VCaP (cell line): ENCODE measurements around the gene GPC3.

Source experiments
- H3K27ac ChIP-seq: fragments of 450-650 bp; 2 replicates; pipeline ENCODE4 v1.5.1; 2017
- CTCF ChIP-seq: fragments of 450-650 bp; conservative IDR thresholded peaks from 2 replicates; pipeline ENCODE4 v1.5.1; 2017; ENCODE audit warnings: mild to moderate bottlenecking, moderate library complexity

The GPC3 gene

GRCh38 chrX:133985164-133985966 is at the start of gene GPC3:
GPC3 (minus strand) TSS chrX:133985594.
- H3K27ac ChIP-seq, result peak within 1 kb of the TSS; percentile 13; the same call in 1 of the 2 replicates
- TF ChIP-seq CTCF, result no peak

GRCh38 chrX:134032441-134032840 is 47.0 kb upstream of the GPC3 start:
- no peak for TF ChIP-seq CTCF
- H3K27ac ChIP-seq, result no peak overlapping the region

- TF ChIP-seq CTCF, result no peak
- H3K27ac ChIP-seq, result no peak overlapping the region
These were observed 41.3 kb upstream of the GPC3 start for GRCh38 chrX:134026565-134027311.

DNA sequence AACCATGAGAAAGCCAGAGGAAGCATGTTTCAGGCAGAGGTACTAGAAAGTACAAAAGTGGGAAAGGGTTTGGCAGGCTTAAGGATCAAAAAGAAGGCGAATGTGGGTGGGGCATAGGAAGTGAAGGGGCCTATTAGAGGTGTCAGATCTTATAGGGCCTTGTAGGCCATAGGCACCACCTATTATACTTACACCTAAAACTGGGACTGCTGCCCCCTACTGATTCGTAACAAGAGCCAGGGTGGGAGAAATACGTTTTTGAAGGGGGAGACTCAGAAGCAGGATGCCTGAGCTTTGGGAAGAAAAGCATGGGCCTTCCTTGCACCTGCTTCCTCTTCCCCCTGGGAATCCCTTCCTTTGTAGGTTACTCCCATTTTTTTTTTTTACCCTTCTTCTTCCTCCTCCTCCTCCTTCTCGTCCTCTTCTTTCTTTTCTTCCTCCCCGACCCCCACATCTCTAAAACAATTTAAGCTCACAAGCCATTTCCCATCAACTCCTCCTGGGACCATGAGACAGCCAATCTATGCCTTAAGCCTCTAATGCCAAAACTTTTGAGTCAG is 40.7 kb upstream of the GPC3 start:
- TF ChIP-seq CTCF, result no peak
- no peak overlapping the region for H3K27ac ChIP-seq

DNA sequence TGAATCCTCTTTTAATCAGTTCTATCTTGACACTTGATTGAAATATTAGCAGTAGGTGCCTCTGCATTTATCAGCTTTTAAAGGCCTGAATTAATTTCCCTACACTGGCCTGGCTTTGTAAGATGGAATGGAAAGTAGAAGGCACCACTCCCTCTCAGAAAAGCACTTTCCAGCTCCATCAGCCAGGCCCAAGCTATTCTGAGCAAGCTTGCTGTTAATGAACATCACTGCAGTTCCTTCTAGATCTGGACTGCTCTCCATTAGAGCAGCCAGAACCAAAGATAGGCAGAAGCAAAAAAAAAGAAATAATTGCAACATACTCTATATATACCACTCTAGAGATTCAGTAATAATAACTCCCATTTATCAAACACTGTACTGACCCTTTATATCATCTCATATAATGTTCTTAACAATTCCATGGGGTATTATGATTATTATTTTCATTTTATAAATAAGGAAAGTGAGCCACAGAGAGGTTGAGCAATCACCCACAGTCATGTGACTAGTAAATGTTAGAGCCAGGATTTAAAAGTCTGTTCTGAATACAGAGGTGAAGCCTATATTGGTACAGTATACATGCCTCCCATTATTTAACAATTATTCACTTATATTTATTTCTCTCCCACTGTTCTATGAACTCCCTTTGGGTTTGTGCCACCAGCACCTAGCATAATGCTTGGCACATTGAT is 39.4 kb upstream of the GPC3 start:
- TF ChIP-seq CTCF, result no peak
- H3K27ac ChIP-seq, result no peak overlapping the region

DNA sequence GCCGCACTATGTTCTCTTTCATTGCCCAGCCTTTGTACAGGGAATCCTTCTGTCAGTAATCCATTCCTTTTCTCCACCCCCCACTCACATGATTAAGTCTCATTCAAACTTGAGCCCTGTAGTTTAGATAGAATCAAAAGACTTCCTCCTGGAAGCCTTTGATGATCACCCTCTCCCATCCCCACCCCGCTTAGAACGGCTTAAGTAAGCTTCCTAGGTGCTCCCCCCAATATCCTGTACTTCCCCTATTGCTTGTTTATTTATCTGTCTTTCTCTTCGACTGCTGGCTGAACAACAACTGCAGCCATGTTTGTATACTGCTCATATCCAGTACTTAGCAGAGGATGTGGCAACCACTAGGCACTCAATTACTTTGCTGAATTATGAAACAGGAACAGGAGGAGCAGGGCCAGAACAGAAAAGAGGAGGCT is 38.5 kb upstream of the GPC3 start:
- no peak overlapping the region for H3K27ac ChIP-seq
- TF ChIP-seq CTCF, result no peak

- 0 out of 2 replicates have a peak, but pooled peaks have one; percentile 28 for TF ChIP-seq CTCF
- H3K27ac ChIP-seq, result no peak overlapping the region
These were observed 35.5 kb upstream of the GPC3 start for GRCh38 chrX:134020910-134021309.
